A549 (cell line): ENCODE measurements around the gene ST6GALNAC1. TPM values are rescaled to one million over a fixed set of nuclear protein-coding genes. Genes with fewer than 3 reads are reported as not detected.

Experiments
- ATAC-seq, 2 experiments: fragments of 200-7000 bp in 1 of 2; fragments of >200 bp in 1 of 2; cut with Nextera tagmentation in 1 of 2; cut with Tn5 transposase in 1 of 2; 3 replicates each; pipeline versions ENCODE4 v1.8.0 to v1.9.1; 2018 to 2020; ENCODE audit warnings: mild to moderate bottlenecking in 1 of 2, moderate library complexity in 1 of 2
- CTCF ChIA-PET: fragments of 300-600 bp; sonication (Branson Sonifier 250); formaldehyde crosslinking; extraction: SDS; loops from one replicate; lab custom pipeline; 2021; ENCODE audit warnings: antibody characterized with exemption, inconsistent platforms; lab: Yijun Ruan, JAX
- POLR2A ChIA-PET: fragments of 350-600 bp; formaldehyde crosslinking; extraction: SDS; loops from one replicate; lab custom pipeline; 2021; ENCODE audit warnings: antibody characterized with exemption, inconsistent platforms; lab: Yijun Ruan, JAX
- DNase-seq, 2 experiments: peaks; one replicate each; pipeline versions ENCODE4 v3.0.0 to v3.0.0-alpha.2; 2011 to 2016; ENCODE audit warnings: low read depth in 1 of 2, low spot score in 1 of 2
- FAIRE-seq: peaks from 2 replicates; lab custom pipeline; 2011; peaks lifted over from hg19 to GRCh38; lab: Jason Lieb, UNC
- H3K27ac ChIP-seq, 2 experiments: fragments of >200 bp; sonication (Bioruptor Twin); formaldehyde crosslinking; 3 replicates each; pipeline ENCODE4 v1.5.1; 2016 to 2017
- H3K4me1 ChIP-seq: fragments of >200 bp; sonication (Bioruptor Twin); formaldehyde crosslinking; 3 replicates; pipeline ENCODE4 v1.6.1; 2016
- H3K4me2 ChIP-seq: fragments of >200 bp; sonication (Bioruptor Twin); formaldehyde crosslinking; 3 replicates; pipeline ENCODE4 v1.6.1; 2016
- H3K4me3 ChIP-seq: fragments of >200 bp; sonication (Bioruptor Twin); formaldehyde crosslinking; 3 replicates; pipeline ENCODE4 v1.5.1; 2016
- H3K9me3 ChIP-seq: fragments of >200 bp; sonication (Bioruptor Twin); formaldehyde crosslinking; 3 replicates; pipeline ENCODE4 v1.6.1; 2016
- CBX2 ChIP-seq: fragments of 200-600 bp; sonication (generic); IDR thresholded peaks from 2 replicates; pipeline ENCODE4 v1.6.1; 2016; ENCODE audit warnings: low read depth, mild to moderate bottlenecking, borderline replicate concordance
- CBX8 ChIP-seq: fragments of 200-600 bp; sonication (generic); IDR thresholded peaks from 2 replicates; pipeline ENCODE4 v1.6.1; 2016
- EP300 ChIP-seq, 2 experiments: fragments of >200 bp; sonication (Bioruptor Twin); formaldehyde crosslinking; IDR thresholded peaks; 2 replicates in 1 of 2; 3 replicates in 1 of 2; pipeline ENCODE4 v1.6.1; 2016 to 2017
- FOSB ChIP-seq: fragments of 250-450 bp; sonication (Bioruptor Pico); IDR thresholded peaks from 2 replicates; pipeline ENCODE4 v1.5.0; 2020; ENCODE audit warnings: mild to moderate bottlenecking, moderate library complexity
- FOXS1 ChIP-seq: fragments of 250-450 bp; sonication (Bioruptor Pico); IDR thresholded peaks from 2 replicates; pipeline ENCODE4 v1.5.0; 2020; ENCODE audit warnings: mild to moderate bottlenecking, moderate library complexity
- HDAC2 ChIP-seq: fragments of 200-600 bp; sonication (generic); IDR thresholded peaks from 2 replicates; pipeline ENCODE4 v1.6.1; 2016
- HOXB5 ChIP-seq: fragments of 250-450 bp; sonication (Bioruptor Pico); IDR thresholded peaks from 2 replicates; pipeline ENCODE4 v1.5.0; 2020; ENCODE audit warnings: mild to moderate bottlenecking, moderate library complexity
- JUN ChIP-seq, 2 experiments: fragments of >200 bp; sonication (Bioruptor Twin); formaldehyde crosslinking; IDR thresholded peaks; 2 replicates in 1 of 2; 3 replicates in 1 of 2; pipeline ENCODE4 v1.6.1; 2016 to 2017
- MAZ ChIP-seq: fragments of 150-350 bp; IDR thresholded peaks from 2 replicates; pipeline ENCODE4 v1.6.1; 2014; ENCODE audit warnings: antibody characterized with exemption, low read depth, low read length, borderline replicate concordance
- MYC ChIP-seq: IDR thresholded peaks from 2 replicates; pipeline ENCODE4 v1.6.1; 2012; ENCODE audit warnings: mild to moderate bottlenecking, inconsistent platforms, low read length, improper control_type of control experiment, borderline replicate concordance
- NR3C1 ChIP-seq: fragments of >200 bp; sonication (Bioruptor Twin); formaldehyde crosslinking; IDR thresholded peaks from 3 replicates; pipeline ENCODE4 v1.6.1; 2017
- PHF8 ChIP-seq: fragments of 200-600 bp; sonication (generic); IDR thresholded peaks from 2 replicates; pipeline ENCODE4 v1.6.1; 2016; ENCODE audit warnings: low read depth, mild to moderate bottlenecking, antibody characterized with exemption, moderate library complexity, borderline replicate concordance
- POLR2A ChIP-seq: IDR thresholded peaks from 2 replicates; pipeline ENCODE4 v1.6.1; 2012; ENCODE audit warnings: mild to moderate bottlenecking, low read length
- POLR2AphosphoS2 ChIP-seq: conservative IDR thresholded peaks from 2 replicates; pipeline ENCODE4 v1.6.1; 2012; ENCODE audit warnings: low read length, improper control_type of control experiment, inconsistent platforms
- RNF2 ChIP-seq: fragments of 200-600 bp; sonication (generic); IDR thresholded peaks from 2 replicates; pipeline ENCODE4 v1.6.1; 2016; ENCODE audit warnings: low read depth, mild to moderate bottlenecking, antibody characterized with exemption, moderate library complexity, borderline replicate concordance
- SMC3 ChIP-seq: fragments of >200 bp; sonication (Bioruptor Twin); formaldehyde crosslinking; IDR thresholded peaks from 3 replicates; pipeline ENCODE4 v1.6.1; 2018; ENCODE audit warnings: inconsistent platforms
- TFCP2L1 ChIP-seq: fragments of 250-450 bp; sonication (Bioruptor Pico); IDR thresholded peaks from 2 replicates; pipeline ENCODE4 v1.5.0; 2021; ENCODE audit warnings: mild to moderate bottlenecking
- TP53 ChIP-seq: fragments of 250-450 bp; sonication (Bioruptor Pico); IDR thresholded peaks from 2 replicates; pipeline ENCODE4 v1.5.0; 2021; ENCODE audit warnings: mild to moderate bottlenecking, moderate library complexity
- ZNF302 ChIP-seq: fragments of 250-450 bp; sonication (Bioruptor Pico); IDR thresholded peaks from 2 replicates; pipeline ENCODE4 v1.9.0; 2021; ENCODE audit warnings: inconsistent platforms, mild to moderate bottlenecking, moderate library complexity
- ZSCAN20 ChIP-seq: fragments of 250-450 bp; sonication (Bioruptor Pico); IDR thresholded peaks from 2 replicates; pipeline ENCODE4 v1.8.0; 2022; ENCODE audit warnings: mild to moderate bottlenecking, moderate library complexity
- WGBS: methylation state at CpG from one replicate; pipeline ENCODE4 v1.1.6; 2017; ENCODE audit errors: missing lambda C conversion rate; 5-methylcytosine and 5-hydroxymethylcytosine counted together
- polyA plus RNA-seq, 4 experiments: library from polyadenylated mRNA; depleted of rRNA in 3 of 4; stranded (reverse); fragments of >200 nt; fragmentation: RNase III in 1 of 4; extraction: RNeasy Plus Mini Kit Qiagen cat#74134 plus additional on column Dnase treatment in 1 of 4; gene quantifications; 2 replicates in 3 of 4; 3 replicates in 1 of 4; pipeline ENCODE4 v1.2.3, GENCODE V29; 2011 to 2017
- TF ChIP-seq, protein P1 (sequence below): fragments of >200 bp; sonication (Bioruptor Twin); formaldehyde crosslinking; IDR thresholded peaks from 3 replicates; pipeline ENCODE4 v1.5.1; 2016
- TF ChIP-seq, protein P2 (sequence below): fragments of >200 bp; sonication (Bioruptor Twin); formaldehyde crosslinking; IDR thresholded peaks from 3 replicates; pipeline ENCODE4 v1.6.1; 2016
- TF ChIP-seq, protein P3 (sequence below): fragments of 250-450 bp; sonication (Bioruptor Pico); IDR thresholded peaks from 2 replicates; pipeline ENCODE4 v1.5.0; 2021; ENCODE audit warnings: mild to moderate bottlenecking, moderate library complexity, borderline replicate concordance
- TF ChIP-seq, protein P4 (sequence below): IDR thresholded peaks from 2 replicates; pipeline ENCODE4 v1.6.1; 2012; ENCODE audit warnings: low read depth, borderline replicate concordance
- TF ChIP-seq, protein P5 (sequence below): IDR thresholded peaks from 2 replicates; pipeline ENCODE4 v1.6.1; 2012

ST6GALNAC1 gene
- polyA plus RNA-seq, 2 of the 4 experiments (the other 2 are of a cell fraction): 0.27 to 0.72 TPM

DNA sequence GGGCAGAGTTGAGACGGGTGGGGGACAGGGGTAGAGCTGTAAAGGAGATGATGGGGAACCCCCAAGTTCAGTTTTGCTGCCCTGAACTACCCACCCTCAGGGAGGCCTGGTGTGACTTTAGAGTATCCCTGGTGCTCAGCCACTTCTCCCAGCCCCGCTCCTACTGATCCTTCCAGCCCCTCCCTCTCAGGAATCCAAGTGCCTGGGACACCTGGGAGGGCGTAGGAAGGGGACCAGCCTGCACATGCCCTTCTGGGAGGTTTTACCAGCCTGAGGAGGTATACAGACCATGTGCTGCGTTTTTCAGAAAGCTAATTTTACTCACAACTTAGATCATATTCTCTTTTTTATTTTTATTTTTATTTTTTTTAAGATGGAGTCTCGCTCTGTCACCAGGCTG lies 62.0 kb downstream of the ST6GALNAC1 start:
- H3K4me3 ChIP-seq: no peak overlapping the region
- ATAC-seq (no peak), FAIRE-seq (no peak), DNase-seq (no peak)
- 78% methylated on average over 5 of the region's 5 CpGs for WGBS
- TF ChIP-seq SMC3 (no peak), CBX8 (no peak), FOXS1 (no peak), POLR2AphosphoS2 (no peak), ZNF302 (no peak), EP300 (IDR thresholded peaks at IDR 0.05) (no peak), MYC (no peak), NR3C1 (no peak), MAZ (no peak), RNF2 (no peak), TP53 (CRISPR knock-in tag) (no peak), ZSCAN20 (CRISPR knock-in tag) (no peak), HOXB5 (CRISPR knock-in tag) (no peak), JUN (IDR thresholded peaks at IDR 0.05) (no peak), TFCP2L1 (CRISPR knock-in tag) (no peak)
- TF ChIP-seq, protein P1, sequence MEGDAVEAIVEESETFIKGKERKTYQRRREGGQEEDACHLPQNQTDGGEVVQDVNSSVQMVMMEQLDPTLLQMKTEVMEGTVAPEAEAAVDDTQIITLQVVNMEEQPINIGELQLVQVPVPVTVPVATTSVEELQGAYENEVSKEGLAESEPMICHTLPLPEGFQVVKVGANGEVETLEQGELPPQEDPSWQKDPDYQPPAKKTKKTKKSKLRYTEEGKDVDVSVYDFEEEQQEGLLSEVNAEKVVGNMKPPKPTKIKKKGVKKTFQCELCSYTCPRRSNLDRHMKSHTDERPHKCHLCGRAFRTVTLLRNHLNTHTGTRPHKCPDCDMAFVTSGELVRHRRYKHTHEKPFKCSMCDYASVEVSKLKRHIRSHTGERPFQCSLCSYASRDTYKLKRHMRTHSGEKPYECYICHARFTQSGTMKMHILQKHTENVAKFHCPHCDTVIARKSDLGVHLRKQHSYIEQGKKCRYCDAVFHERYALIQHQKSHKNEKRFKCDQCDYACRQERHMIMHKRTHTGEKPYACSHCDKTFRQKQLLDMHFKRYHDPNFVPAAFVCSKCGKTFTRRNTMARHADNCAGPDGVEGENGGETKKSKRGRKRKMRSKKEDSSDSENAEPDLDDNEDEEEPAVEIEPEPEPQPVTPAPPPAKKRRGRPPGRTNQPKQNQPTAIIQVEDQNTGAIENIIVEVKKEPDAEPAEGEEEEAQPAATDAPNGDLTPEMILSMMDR: no peak
- TF ChIP-seq, protein P2, sequence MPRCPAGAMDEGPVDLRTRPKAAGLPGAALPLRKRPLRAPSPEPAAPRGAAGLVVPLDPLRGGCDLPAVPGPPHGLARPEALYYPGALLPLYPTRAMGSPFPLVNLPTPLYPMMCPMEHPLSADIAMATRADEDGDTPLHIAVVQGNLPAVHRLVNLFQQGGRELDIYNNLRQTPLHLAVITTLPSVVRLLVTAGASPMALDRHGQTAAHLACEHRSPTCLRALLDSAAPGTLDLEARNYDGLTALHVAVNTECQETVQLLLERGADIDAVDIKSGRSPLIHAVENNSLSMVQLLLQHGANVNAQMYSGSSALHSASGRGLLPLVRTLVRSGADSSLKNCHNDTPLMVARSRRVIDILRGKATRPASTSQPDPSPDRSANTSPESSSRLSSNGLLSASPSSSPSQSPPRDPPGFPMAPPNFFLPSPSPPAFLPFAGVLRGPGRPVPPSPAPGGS: no peak
- TF ChIP-seq, protein P3, sequence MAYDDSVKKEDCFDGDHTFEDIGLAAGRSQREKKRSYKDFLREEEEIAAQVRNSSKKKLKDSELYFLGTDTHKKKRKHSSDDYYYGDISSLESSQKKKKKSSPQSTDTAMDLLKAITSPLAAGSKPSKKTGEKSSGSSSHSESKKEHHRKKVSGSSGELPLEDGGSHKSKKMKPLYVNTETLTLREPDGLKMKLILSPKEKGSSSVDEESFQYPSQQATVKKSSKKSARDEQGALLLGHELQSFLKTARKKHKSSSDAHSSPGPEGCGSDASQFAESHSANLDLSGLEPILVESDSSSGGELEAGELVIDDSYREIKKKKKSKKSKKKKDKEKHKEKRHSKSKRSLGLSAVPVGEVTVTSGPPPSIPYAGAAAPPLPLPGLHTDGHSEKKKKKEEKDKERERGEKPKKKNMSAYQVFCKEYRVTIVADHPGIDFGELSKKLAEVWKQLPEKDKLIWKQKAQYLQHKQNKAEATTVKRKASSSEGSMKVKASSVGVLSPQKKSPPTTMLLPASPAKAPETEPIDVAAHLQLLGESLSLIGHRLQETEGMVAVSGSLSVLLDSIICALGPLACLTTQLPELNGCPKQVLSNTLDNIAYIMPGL (CRISPR knock-in tag): no peak
- H3K9me3 ChIP-seq: no peaks in the 10 kb centered on the region
- no peak overlapping the region for H3K27ac ChIP-seq
- H3K4me1 ChIP-seq: 0 out of 3 replicates have a peak, but pooled peaks cover 3% of the 10 kb centered on the region
- CTCF ChIA-PET: interaction anchor here (0.7 to 4.3 kb wide), 6 partner anchors 11 to 58 kb away, joined by 3 to 25 read pairs (median 4); no protein-coding TSS in a partner anchor
- POLR2A ChIA-PET: no interaction called here
- no peak overlapping the region for H3K4me2 ChIP-seq

DNA sequence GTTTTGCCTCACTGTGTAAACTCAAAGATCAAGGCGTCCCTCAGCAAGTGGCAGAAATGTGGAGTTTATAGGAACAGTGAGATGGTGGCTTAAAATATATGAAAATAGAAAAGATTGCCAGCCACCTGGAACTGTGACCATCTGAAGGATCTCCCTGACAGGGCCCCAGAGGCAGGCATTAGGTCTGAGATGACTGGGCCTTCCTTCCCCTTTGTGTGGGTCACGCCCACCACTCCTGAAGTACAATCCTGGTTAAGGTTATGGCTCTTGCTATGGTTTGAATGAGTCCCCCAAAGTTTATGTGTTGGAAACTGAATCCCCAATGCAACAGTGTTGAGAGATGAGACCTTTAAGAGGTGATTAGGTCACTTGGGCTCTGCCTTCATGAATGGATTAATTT lies 64.3 kb downstream of the ST6GALNAC1 start:
- H3K4me1 ChIP-seq: no peaks in the 10 kb centered on the region

More for the DNA sequence above, 64.3 kb downstream of the ST6GALNAC1 start:
- Histone ChIP-seq H3K9me3 (no peaks in the 10 kb centered on the region), H3K4me2 (no peak overlapping the region), H3K4me3 (no peak overlapping the region), H3K27ac (no peak overlapping the region)
- FAIRE-seq: no peak
- DNase-seq: no peak
- ATAC-seq: no peak
- WGBS: 95% methylated on average over 2 of the region's 2 CpGs
- ChIA-PET CTCF (interaction anchor here (0.9 to 6.0 kb wide), 13 partner anchors 10 to 85 kb away, joined by 3 to 45 read pairs (median 4); a partner anchor contains a TSS), POLR2A (no interaction called here)
- TF ChIP-seq POLR2AphosphoS2 (no peak), CBX2 (no peak), PHF8 (no peak), TP53 (CRISPR knock-in tag) (no peak), HDAC2 (no peak), POLR2A (no peak), FOSB (no peak)
- TF ChIP-seq, protein P4, sequence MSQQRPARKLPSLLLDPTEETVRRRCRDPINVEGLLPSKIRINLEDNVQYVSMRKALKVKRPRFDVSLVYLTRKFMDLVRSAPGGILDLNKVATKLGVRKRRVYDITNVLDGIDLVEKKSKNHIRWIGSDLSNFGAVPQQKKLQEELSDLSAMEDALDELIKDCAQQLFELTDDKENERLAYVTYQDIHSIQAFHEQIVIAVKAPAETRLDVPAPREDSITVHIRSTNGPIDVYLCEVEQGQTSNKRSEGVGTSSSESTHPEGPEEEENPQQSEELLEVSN: no peak
- TF ChIP-seq, protein P5, sequence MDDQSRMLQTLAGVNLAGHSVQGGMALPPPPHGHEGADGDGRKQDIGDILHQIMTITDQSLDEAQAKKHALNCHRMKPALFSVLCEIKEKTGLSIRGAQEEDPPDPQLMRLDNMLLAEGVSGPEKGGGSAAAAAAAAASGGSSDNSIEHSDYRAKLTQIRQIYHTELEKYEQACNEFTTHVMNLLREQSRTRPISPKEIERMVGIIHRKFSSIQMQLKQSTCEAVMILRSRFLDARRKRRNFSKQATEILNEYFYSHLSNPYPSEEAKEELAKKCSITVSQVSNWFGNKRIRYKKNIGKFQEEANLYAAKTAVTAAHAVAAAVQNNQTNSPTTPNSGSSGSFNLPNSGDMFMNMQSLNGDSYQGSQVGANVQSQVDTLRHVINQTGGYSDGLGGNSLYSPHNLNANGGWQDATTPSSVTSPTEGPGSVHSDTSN: no peak
